ENCODE data around the gene ATP10D. TPM values are rescaled to one million over a fixed set of nuclear protein-coding genes. Genes with fewer than 3 reads are reported as not detected.
A peak's percentile ranks its signal among the peaks of the same experiment; 100 is the strongest.

Gene ATP10D
- total RNA-seq, 1 experiment from 2014 or later = 5.1 TPM

DNA sequence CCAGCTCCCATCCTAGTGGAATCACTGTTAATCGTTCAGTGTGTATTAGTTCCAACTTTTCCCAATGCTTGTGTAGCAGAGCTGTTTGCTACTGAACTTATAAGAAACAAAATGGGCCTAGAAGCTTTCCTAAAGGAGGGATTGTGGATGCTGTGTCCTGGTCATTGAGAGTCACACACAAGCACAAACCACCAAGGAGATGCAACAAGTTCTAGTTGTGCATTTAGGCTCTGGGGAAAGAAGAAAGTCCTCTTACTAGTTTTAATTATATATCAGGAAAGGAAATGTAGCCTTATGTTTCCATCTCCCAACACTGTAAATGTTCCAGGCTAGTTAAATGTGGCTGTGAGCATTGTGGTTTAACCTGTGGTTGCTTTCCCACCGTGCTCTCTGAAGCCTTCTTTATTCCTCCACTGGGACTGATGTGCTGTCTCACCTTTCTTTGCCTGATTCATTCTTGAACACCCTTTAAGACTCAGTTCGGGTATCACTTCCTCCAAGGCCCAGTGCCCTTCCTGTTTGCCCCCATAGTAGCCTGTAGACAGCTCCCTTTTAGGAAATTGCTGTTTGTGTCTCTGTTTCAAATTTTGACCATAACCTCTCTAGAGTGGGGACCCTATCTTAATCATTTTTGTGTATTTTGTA, 34.3 kb downstream of the ATP10D start:
- H2AFZ ChIP-seq (ENCODE audit: low read depth, low read length, poor library complexity, severe bottlenecking) = no peak overlapping the region

DNA sequence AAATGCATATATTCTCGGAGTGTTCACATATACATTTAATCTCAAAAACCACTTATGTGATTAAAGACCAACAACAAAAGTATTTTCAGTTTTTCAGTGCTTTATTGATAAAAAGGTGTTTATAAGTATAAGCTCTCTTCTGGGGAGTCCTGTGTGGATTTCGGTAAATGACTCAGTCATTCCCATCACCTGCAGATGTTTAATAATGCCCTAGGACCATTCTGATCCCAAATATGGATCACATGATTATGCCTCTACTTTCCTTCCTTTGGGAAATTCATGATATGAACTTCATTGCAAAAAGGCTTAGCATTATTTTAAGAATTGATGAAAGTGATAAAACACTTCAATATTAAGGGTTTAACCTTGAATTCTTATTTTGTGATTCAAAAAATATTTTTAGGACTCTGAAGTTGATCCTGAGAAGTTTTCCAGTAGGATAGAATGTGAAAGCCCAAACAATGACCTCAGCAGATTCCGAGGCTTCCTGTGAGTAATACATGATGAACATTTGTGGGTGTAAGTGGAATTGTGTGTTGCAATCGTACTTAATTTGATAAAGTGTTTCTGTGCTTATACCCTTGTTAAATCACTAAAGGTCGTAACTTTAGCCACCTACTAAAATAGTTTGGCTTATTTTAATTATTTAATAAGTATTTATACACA, 40.2 kb downstream of the ATP10D start:
- CTCF ChIA-PET = no interaction called here
- H3K27me3 ChIP-seq (ENCODE audit: insufficient read depth, low read length) = no peaks in the 10 kb centered on the region
- no peaks in the 10 kb centered on the region for H3K36me3 ChIP-seq (ENCODE audit: control insufficient read depth in 1 of 2, insufficient read depth in 2 of 2, low read length in 2 of 2)
- peak overlapping the region; percentile 71 for H2AFZ ChIP-seq (ENCODE audit: low read depth, low read length, poor library complexity, severe bottlenecking)
- H3K4me3 ChIP-seq (replicated peaks in 1 of 2; ENCODE audit: low read depth in 1 of 2, low read length in 2 of 2) = no peak overlapping the region
- no TSS peak for BruUV-seq (replicated peaks)
- RAD21 ChIA-PET (ENCODE audit: low non-redundant PET in 1 of 2, low total read pairs in 2 of 2, uncharacterized antibody in 2 of 2, unreplicated experiment in 2 of 2) = no interaction called here
- H3K9me3 ChIP-seq (ENCODE audit: control insufficient read depth in 1 of 2, insufficient read depth in 1 of 2, low read depth in 1 of 2, low read length in 2 of 2) = no peaks in the 10 kb centered on the region
- no peaks in the 10 kb centered on the region for H4K20me1 ChIP-seq (ENCODE audit: insufficient read depth)
- POLR2A ChIA-PET = no interaction called here
- peak overlapping the region; percentile 43 for H3K4me2 ChIP-seq (ENCODE audit: low read length)
- ATAC-seq (no peak), DNase-seq (ENCODE audit: low read depth, low spot score) (peak; percentile 21)
- H3K9me2 ChIP-seq (ENCODE audit: insufficient read depth) = no peaks in the 10 kb centered on the region
- H3K9ac ChIP-seq (ENCODE audit: low read length) = no peak overlapping the region
- intact Hi-C loops (cut with micrococcal nuclease) = no loop called here
- peaks cover 0 to 13% of the 10 kb centered on the region in 2 experiments; a peak in 3 of 4 replicates for H3K4me1 ChIP-seq (ENCODE audit: control insufficient read depth in 1 of 2, insufficient read depth in 2 of 2, low read length in 2 of 2)
- no peaks in the 10 kb centered on the region for H3K79me2 ChIP-seq (ENCODE audit: insufficient read depth, low read length)
- no peak overlapping the region for H3K27ac ChIP-seq (ENCODE audit: low read depth, low read length)
- no peak for TF ChIP-seq POLR2A (IDR thresholded peaks at IDR 0.05; ENCODE audit: borderline replicate concordance, extremely low read depth, insufficient read depth, insufficient read length)
- TF ChIP-seq YY1 (IDR thresholded peaks at IDR 0.05; ENCODE audit: extremely low read depth, insufficient replicate concordance, low read depth, low read length) = no peak
- TF ChIP-seq CBX3 (IDR thresholded peaks at IDR 0.05; ENCODE audit: low read depth) = no peak
- peak; percentile 57 for TF ChIP-seq SP1 (IDR thresholded peaks at IDR 0.05; ENCODE audit: low read depth)
- TF ChIP-seq ZFX (IDR thresholded peaks at IDR 0.05) = no peak
- peak; percentile 70 for TF ChIP-seq FOSL1 (IDR thresholded peaks at IDR 0.05; ENCODE audit: low read depth)
- no peak for TF ChIP-seq SIN3A (IDR thresholded peaks at IDR 0.05; ENCODE audit: low read depth)
- TF ChIP-seq, protein P1, sequence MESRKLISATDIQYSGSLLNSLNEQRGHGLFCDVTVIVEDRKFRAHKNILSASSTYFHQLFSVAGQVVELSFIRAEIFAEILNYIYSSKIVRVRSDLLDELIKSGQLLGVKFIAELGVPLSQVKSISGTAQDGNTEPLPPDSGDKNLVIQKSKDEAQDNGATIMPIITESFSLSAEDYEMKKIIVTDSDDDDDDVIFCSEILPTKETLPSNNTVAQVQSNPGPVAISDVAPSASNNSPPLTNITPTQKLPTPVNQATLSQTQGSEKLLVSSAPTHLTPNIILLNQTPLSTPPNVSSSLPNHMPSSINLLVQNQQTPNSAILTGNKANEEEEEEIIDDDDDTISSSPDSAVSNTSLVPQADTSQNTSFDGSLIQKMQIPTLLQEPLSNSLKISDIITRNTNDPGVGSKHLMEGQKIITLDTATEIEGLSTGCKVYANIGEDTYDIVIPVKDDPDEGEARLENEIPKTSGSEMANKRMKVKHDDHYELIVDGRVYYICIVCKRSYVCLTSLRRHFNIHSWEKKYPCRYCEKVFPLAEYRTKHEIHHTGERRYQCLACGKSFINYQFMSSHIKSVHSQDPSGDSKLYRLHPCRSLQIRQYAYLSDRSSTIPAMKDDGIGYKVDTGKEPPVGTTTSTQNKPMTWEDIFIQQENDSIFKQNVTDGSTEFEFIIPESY (IDR thresholded peaks at IDR 0.05; ENCODE audit: extremely low read depth, insufficient replicate concordance, low read length) = no peak
- TF ChIP-seq, protein P2, sequence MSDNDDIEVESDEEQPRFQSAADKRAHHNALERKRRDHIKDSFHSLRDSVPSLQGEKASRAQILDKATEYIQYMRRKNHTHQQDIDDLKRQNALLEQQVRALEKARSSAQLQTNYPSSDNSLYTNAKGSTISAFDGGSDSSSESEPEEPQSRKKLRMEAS (IDR thresholded peaks at IDR 0.05) = no peak
- no peak for TF ChIP-seq ZNF274 (IDR thresholded peaks at IDR 0.05; ENCODE audit: low read depth, low read length)
- no peak for TF ChIP-seq EZH2 (IDR thresholded peaks at IDR 0.05)
- no peak for TF ChIP-seq RAD21 (IDR thresholded peaks at IDR 0.05; ENCODE audit: low read depth)
- TF ChIP-seq, protein P3, sequence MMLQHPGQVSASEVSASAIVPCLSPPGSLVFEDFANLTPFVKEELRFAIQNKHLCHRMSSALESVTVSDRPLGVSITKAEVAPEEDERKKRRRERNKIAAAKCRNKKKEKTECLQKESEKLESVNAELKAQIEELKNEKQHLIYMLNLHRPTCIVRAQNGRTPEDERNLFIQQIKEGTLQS (IDR thresholded peaks at IDR 0.05) = no peak
- TF ChIP-seq TCF7L2 (IDR thresholded peaks at IDR 0.05; ENCODE audit: borderline replicate concordance, extremely low read depth, insufficient read depth, insufficient read length) = no peak
- TF ChIP-seq SRF (IDR thresholded peaks at IDR 0.05; ENCODE audit: low read depth) = no peak
- TF ChIP-seq POLR2AphosphoS5 (IDR thresholded peaks at IDR 0.05; ENCODE audit: low read depth, low read length) = no peak

More for the DNA sequence above, 34.3 kb downstream of the ATP10D start:
- no TSS peak for BruUV-seq (replicated peaks)
- Histone ChIP-seq H4K20me1 (ENCODE audit: insufficient read depth) (no peaks in the 10 kb centered on the region), H3K4me3 (replicated peaks in 1 of 2; ENCODE audit: low read depth in 1 of 2, low read length in 2 of 2) (no peak overlapping the region), H3K4me2 (ENCODE audit: low read length) (no peak overlapping the region), H3K36me3 (ENCODE audit: control insufficient read depth in 1 of 2, insufficient read depth in 2 of 2, low read length in 2 of 2) (no peaks in the 10 kb centered on the region), H3K27me3 (ENCODE audit: insufficient read depth, low read length) (no peaks in the 10 kb centered on the region), H3K27ac (ENCODE audit: low read depth, low read length) (no peak overlapping the region), H3K9me3 (ENCODE audit: control insufficient read depth in 1 of 2, insufficient read depth in 1 of 2, low read depth in 1 of 2, low read length in 2 of 2) (no peaks in the 10 kb centered on the region), H3K9ac (ENCODE audit: low read length) (no peak overlapping the region), H3K4me1 (ENCODE audit: control insufficient read depth in 1 of 2, insufficient read depth in 2 of 2, low read length in 2 of 2) (no peaks in the 10 kb centered on the region), H3K79me2 (ENCODE audit: insufficient read depth, low read length) (no peaks in the 10 kb centered on the region), H3K9me2 (ENCODE audit: insufficient read depth) (no peaks in the 10 kb centered on the region)
- DNase-seq (ENCODE audit: low read depth, low spot score) (no peak), ATAC-seq (no peak)
- RAD21 ChIA-PET (ENCODE audit: low non-redundant PET in 1 of 2, low total read pairs in 2 of 2, uncharacterized antibody in 2 of 2, unreplicated experiment in 2 of 2) = no interaction called here
- intact Hi-C loops (cut with micrococcal nuclease) = no loop called here
- TF ChIP-seq ZNF274 (IDR thresholded peaks at IDR 0.05; ENCODE audit: low read depth, low read length) = no peak
- TF ChIP-seq CBX3 (IDR thresholded peaks at IDR 0.05; ENCODE audit: low read depth) = no peak
- no peak for TF ChIP-seq EGR1 (IDR thresholded peaks at IDR 0.05; ENCODE audit: low read depth)
- TF ChIP-seq POLR2A (IDR thresholded peaks at IDR 0.05; ENCODE audit: borderline replicate concordance, extremely low read depth, insufficient read depth, insufficient read length) = no peak
- TF ChIP-seq TCF7L2 (IDR thresholded peaks at IDR 0.05; ENCODE audit: borderline replicate concordance, extremely low read depth, insufficient read depth, insufficient read length) = no peak
- TF ChIP-seq YY1 (IDR thresholded peaks at IDR 0.05; ENCODE audit: extremely low read depth, insufficient replicate concordance, low read depth, low read length) = no peak
- CTCF ChIA-PET = no interaction called here
- POLR2A ChIA-PET = no interaction called here

All from HCT116 (cell line).